GM19238 (cell line): ENCODE results near the gene VEPH1.

Source experiments
- DNase-seq: peaks from one replicate; pipeline ENCODE4 v3.0.0; 2011; ENCODE audit warnings: low spot score; ENCODE audit not compliant: insufficient read length

Gene VEPH1

DNA sequence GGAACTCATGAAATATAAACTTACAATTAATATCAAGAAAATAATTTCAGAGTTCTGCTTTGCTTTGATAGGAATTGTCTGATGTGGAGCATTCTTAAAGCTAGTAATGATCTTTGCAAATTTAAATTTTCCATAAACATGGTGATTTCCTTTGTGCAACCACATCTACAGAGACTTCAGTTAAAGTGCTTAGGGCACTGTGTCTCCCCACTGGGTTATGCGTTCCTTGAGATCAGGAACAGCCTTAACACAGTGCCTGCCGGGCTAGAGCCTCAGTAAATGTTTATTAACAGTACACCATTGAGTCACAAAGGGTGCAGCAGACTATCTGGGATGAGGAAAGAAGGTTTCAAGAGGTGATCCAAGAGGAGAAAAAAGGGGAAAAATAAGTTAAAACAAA is 235.2 kb downstream of the VEPH1 start:
- no peak for DNase-seq

- no peak for DNase-seq
Measured at GRCh38 chr3:157265931-157266330, 237.3 kb downstream of the VEPH1 start.

- no peak for DNase-seq
Measured at GRCh38 chr3:157263027-157263426, 240.2 kb downstream of the VEPH1 start.

DNA sequence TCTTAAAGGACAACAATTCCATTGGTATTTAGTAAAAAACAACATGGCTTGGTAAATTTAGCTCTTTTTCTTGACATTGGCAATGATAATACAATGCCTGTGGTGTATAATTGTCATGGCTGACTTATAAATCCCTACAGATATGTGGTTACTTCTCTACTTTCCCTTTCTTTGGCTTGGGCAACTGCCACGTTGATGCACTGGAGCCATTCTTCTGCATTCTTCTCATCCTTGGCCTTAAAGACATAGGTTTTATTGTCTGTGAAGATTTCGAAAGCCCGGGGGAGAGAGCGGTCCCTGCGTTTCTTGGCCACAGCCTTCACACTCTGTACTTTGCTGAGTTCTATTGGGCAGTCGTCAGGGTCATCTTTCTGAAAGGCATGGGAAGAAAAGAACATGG is 242.2 kb downstream of the VEPH1 start:
- DNase-seq, result no peak

DNA sequence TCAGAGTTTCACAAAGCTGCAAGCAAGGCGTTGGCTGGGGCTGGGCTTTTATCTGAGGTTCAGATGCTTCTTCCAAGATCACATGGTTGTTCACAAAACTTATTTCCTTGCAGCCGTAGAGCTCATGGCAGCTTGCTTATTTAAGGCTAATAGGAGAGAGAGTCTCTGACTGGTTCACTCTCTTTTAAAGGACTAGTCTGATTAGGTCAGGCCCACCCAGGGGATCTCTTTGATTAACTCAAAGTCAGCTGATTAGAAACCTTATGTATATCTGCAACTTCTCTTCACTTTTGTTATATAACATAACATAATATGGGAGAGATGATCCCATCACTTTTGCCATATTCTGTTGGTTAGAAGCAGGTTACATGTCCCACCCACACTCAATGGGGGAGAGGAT is 243.4 kb downstream of the VEPH1 start:
- DNase-seq, result no peak

- no peak for DNase-seq
Measured at GRCh38 chr3:157257101-157257500, 246.1 kb downstream of the VEPH1 start.

DNA sequence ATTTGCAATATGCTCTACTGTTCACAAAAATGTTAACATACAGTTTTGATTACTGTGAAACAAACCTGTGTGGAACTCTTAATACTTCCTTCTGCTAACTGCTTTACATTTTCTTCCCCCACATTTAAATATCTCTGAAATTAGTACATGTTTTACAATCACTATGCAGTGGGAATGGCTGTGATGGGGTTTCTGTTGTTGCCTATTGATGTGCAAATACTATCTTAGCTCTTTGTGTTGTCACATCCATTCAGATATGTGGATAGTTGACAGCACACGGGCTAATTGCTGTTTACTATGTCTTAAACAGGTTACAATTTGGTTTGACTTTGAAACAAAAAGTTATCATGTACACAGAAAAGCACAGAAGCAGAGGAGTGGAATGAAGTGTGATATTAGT is 247.4 kb downstream of the VEPH1 start:
- no peak for DNase-seq

DNA sequence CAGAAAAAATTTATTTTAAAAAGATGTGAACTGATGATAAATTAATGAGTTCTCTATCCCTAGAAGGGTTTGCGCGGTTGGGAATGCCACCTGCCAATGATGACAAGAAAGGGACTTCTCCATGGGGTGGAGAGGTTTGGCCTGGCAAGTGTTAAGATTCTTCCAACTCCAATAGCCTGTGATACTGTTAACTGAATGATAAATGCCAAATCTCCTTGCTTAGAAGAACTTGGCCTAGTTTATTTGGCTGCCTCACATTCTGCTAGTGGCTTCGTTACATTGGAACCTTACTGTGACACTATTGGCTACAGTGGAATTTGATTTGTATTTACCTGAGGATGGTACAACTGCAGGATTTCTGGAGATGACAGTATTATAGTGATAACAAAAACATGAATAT is 251.5 kb downstream of the VEPH1 start:
- DNase-seq, result no peak

DNA sequence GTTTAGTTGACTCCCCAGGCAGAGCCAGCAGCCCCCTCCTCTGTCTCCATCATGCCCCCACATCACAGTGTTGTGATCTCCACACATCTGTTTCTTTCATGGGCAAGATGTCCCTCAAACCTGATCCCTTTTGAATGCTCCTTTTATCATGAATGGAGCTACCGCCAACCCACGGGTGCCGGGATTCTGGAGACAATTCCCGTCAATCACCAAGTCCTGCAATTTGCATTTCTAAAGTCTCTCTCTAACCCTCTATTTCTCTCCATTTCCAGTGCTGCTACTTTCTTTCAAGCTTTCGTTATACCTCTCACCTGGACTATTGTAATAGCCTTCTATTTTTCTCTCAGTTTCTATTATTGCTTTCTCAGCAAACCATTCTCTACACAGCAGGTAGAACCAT is 253.6 kb downstream of the VEPH1 start:
- DNase-seq, result no peak

DNA sequence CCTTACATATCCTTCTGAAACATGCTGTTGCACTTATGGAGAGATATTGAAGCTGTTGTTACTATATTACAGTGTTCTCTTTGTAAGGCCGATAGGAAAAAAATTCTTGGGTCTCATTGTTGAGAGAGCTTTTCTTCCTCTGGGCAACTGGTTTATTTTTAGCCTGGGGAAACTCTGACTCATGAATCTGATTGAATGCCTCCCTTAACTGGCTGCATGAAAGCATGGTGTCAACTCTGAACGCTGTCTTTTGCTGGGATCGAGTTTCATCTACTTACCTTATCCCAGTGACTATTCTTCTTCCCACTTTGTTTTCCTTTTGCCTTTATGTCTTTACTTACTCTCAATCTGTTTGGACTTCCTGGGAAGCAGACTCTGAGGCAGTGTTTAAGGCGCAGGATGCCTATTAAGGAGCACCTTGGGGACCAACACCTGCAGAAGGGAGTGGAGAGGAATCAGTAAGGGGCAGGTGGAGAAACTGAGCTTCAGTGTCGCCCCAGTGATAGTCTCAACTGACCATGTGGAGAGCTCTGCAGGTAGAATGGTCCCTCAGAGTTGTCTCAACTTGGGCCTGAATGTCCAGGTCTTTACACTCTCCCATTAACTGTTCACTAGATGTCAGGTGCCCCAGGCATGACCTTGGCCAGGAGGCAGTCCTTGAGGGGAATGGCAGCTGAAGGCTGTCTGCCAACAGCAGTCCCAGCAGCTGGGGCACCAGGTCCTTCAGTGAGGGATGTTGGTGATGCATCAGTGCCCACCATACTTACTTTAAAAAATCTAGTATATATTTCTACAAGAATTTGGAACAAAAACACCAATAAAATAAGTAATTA is 254.4 kb downstream of the VEPH1 start:
- DNase-seq, result no peak

- DNase-seq, result no peak
Measured at GRCh38 chr3:157247391-157247790, 255.8 kb downstream of the VEPH1 start.

GRCh38 chr3:157242836-157243235 is 260.4 kb downstream of the VEPH1 start:
- no peak for DNase-seq

GRCh38 chr3:157241599-157241998 is 261.6 kb downstream of the VEPH1 start:
- DNase-seq, result no peak

DNA sequence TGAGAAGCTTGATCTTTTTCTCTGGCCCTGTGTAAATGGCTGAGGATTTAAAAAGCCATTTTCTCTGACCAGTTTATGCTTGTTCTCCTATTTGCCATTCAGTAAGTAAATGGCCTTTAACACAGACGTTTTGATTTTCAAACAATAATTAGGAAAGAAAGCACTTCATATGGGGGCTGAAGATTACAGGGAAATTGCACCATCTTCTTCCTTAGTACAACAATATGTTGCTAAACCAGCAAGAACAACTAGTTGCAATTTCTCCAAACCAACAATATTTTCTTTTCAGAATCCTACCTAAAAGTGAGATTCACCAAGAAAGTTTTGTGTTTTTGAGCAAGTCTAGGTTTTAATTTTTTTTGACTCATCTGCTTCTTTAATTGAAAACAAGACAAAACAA is 262.8 kb downstream of the VEPH1 start:
- no peak for DNase-seq

DNA sequence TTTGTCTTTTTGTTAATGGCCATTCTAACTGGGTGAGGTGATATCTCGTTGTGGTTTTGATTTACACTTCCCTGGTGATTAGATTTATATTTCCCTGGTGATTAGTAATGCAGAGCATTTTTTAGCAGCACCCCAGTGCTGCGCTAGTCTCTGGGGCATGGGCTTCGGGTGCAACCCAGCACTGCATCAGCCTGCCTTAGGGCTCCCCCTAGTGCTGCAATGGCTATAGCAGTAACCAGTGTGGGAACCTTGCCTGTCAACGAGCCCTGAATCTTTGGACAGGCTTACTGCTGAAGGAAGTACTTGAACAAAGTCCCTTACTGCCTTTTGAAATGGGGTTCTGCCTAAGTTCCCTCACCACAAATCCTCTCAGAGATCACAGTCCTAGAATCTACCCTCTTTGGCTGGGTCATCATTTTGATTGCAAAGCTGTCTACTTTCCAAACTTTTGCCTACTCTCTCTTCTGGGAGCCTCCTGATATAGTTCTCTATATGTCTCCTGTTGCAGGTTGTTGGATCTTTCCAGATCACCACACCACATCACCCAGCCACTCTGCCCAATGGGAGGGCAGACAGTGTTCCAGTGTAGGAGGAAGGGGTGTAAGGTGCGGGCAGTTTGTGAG is 264.0 kb downstream of the VEPH1 start:
- DNase-seq, result peak; percentile 26

- DNase-seq, result no peak
Measured at GRCh38 chr3:157238457-157238856, 264.8 kb downstream of the VEPH1 start.

- DNase-seq, result no peak
Measured at GRCh38 chr3:157237886-157238285, 265.3 kb downstream of the VEPH1 start.

DNA sequence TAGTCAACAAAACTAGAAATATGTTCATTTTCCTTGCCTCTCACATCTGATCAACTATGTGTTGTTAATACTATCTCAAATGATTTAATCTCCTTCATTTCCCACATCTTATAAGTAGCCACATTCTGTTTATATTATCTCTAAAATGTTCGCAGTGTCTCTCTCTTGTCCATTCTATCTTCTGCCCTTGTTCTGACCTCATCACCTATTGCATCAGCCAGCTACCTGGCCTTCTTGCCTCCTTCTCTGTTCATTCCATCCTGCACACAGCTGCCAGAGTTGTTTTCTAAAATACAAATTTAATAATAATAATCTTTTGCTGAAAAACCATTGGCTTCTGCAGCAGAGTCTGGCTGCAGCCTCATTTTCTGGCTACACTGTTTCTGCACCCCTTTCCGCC is 267.9 kb downstream of the VEPH1 start:
- DNase-seq, result no peak

- DNase-seq, result no peak
Measured at GRCh38 chr3:157233923-157234322, 269.3 kb downstream of the VEPH1 start.

GRCh38 chr3:157232141-157232540 is 271.1 kb downstream of the VEPH1 start:
- no peak for DNase-seq

DNA sequence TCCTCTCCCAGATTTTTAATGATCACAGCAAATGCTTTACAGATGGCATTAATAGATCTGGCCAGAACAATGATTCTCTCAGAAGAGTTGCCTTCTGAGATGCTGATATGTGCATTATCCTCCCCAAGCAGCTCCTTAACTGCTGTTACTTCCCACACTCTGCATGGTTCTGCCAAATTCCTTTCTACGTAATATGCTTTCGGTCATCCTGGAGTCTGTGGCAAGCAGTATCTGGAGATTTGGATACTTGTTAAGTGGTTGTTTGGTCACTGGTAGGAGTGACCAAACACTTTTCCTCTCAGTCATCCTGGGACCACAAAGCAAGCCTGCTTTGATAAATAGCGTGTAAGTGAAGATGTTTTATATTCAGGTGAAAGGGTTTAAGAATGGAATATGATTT is 272.1 kb downstream of the VEPH1 start:
- DNase-seq, result no peak

DNA sequence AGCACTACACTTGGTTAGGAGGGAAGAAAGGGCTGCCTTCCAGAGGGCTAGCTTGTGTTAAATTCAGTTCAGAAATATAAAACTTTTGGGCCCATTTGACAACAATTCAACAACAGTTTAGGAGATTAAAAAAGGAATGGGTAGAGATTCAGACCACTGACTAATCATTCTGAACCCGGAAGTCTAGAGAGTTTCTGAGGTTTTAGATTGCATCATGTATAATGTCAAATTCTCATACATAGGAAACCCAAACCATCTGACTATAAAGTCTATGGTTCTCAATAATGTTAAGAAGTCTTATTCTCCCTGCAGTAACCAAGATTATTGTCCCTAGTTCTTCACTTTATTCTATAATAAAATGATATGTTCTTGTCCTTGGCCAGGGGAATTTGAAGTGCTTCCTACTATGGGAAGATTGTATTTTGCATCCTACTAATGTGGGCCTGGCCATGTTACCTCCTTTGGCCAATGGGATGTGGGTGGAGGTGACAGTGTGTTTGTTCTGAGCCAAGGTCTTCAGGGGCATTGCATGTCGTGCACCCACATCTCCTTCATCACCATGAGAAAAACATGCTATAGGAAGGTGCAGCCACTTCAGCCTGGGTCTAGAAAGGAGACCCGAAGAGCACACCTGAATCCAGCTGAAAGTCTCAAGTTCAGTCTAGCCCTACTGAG is 276.9 kb downstream of the VEPH1 start:
- no peak for DNase-seq

DNA sequence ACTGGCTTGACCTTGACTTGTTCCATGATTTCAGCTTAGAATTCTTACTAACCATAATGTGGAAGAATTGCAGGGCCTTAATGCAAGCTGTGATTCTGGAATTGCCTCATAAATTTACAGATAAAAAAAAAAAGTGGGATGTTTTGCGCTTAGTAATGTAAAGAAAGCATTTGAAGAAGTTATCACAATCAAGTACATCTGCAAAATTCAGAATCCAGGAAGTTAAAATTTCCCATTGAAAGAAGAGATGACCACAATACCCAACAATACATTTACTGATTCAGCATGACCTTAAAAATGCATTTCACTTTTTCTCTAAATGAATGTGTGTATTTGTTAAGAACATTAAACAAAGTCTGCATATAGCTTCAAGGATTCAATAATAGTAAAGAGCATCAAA is 278.2 kb downstream of the VEPH1 start:
- no peak for DNase-seq
